ENCODE results near the gene SERPINE1.

SERPINE1 gene

GRCh38 chr7:101169110-101169837 lies 42.4 kb downstream of the SERPINE1 start (continued):
- TF ChIP-seq ZNF629 (tag by site-specific recombination; IDR thresholded peaks at IDR 0.05) (peak; percentile 44), ZBTB10 (tag by site-specific recombination; IDR thresholded peaks at IDR 0.05) (peak; percentile 65), ZNF394 (tag by site-specific recombination; IDR thresholded peaks at IDR 0.05; ENCODE audit: borderline replicate concordance) (no peak; the same call in 1 of the 2 replicates), ZNF223 (tag by site-specific recombination; IDR thresholded peaks at IDR 0.05) (no peak), ZNF292 (tag by site-specific recombination; IDR thresholded peaks at IDR 0.05; ENCODE audit: borderline replicate concordance, low read depth) (no peak), SALL2 (tag by site-specific recombination; IDR thresholded peaks at IDR 0.05; ENCODE audit: borderline replicate concordance) (0 out of 2 replicates have a peak, but pooled peaks have one; percentile 10), ZNF513 (tag by site-specific recombination; IDR thresholded peaks at IDR 0.05) (no peak), ZNF558 (tag by site-specific recombination; IDR thresholded peaks at IDR 0.05) (no peak), ZNF16 (tag by site-specific recombination; IDR thresholded peaks at IDR 0.05; ENCODE audit: low read depth) (no peak; the same call in 1 of the 2 replicates), MEIS1 (CRISPR knock-in tag; IDR thresholded peaks at IDR 0.05; ENCODE audit: borderline replicate concordance) (no peak), ZNF704 (tag by site-specific recombination; IDR thresholded peaks at IDR 0.05) (no peak), ZNF488 (tag by site-specific recombination; IDR thresholded peaks at IDR 0.05) (0 out of 2 replicates have a peak, but pooled peaks have one; percentile 54), KLF17 (tag by site-specific recombination; IDR thresholded peaks at IDR 0.05) (peak; percentile 51), ZNF701 (tag by site-specific recombination; IDR thresholded peaks at IDR 0.05) (no peak), ZNF335 (tag by site-specific recombination; conservative IDR thresholded peaks at IDR 0.05) (peak; percentile 50), ZSCAN5A (tag by site-specific recombination; IDR thresholded peaks at IDR 0.05) (no peak), KLF9 (tag by site-specific recombination; IDR thresholded peaks at IDR 0.05; ENCODE audit: low read depth) (peak; percentile 93), MZF1 (tag by site-specific recombination; IDR thresholded peaks at IDR 0.05; ENCODE audit: borderline replicate concordance) (no peak), ZNF148 (tag by site-specific recombination; IDR thresholded peaks at IDR 0.05; ENCODE audit: borderline replicate concordance) (peak; percentile 37), REST (tag by site-specific recombination; IDR thresholded peaks at IDR 0.05) (no peak), ZBTB17 (tag by site-specific recombination; IDR thresholded peaks at IDR 0.05) (peak; percentile 62), ZNF146 (tag by site-specific recombination; IDR thresholded peaks at IDR 0.05) (0 out of 2 replicates have a peak, but pooled peaks have one; percentile 42), ZNF112 (tag by site-specific recombination; IDR thresholded peaks at IDR 0.05) (no peak)

Data from HEK293 (cell line).